Neuronal stem cell (in vitro differentiated cells): ENCODE data around the gene PSG11.
"Not testable (repeated sequence)": the region's sequence is repeated elsewhere in the genome, so short reads cannot be mapped to it uniquely, and the experiment has no call there.

Experiments used
- DNase-seq: peaks from one replicate; pipeline ENCODE4 v3.0.0-alpha.2; 2013; ENCODE audit warnings: low spot score
- H2AFZ ChIP-seq: one replicate; pipeline ENCODE4 v1.6.1; 2013; ENCODE audit warnings: mild to moderate bottlenecking, low read length, inconsistent platforms
- H2AK5ac ChIP-seq: 2 replicates; pipeline ENCODE4 v1.6.1; 2013; ENCODE audit warnings: low read depth, mild to moderate bottlenecking, inconsistent platforms, low read length, moderate library complexity, mixed read lengths
- H2BK120ac ChIP-seq: 2 replicates; pipeline ENCODE4 v1.6.1; 2013; ENCODE audit warnings: low read depth, mild to moderate bottlenecking, inconsistent platforms, low read length, moderate library complexity, mixed read lengths
- H2BK12ac ChIP-seq: one replicate; pipeline ENCODE4 v1.6.1; 2013; ENCODE audit warnings: low read length, inconsistent platforms
- H2BK15ac ChIP-seq: 2 replicates; pipeline ENCODE4 v1.6.1; 2013; ENCODE audit warnings: mild to moderate bottlenecking, low read length, inconsistent platforms, mixed read lengths
- H2BK5ac ChIP-seq: one replicate; pipeline ENCODE4 v1.6.1; 2013; ENCODE audit warnings: inconsistent platforms, mild to moderate bottlenecking, low read length, moderate library complexity
- H3K14ac ChIP-seq: one replicate; pipeline ENCODE4 v1.6.1; 2013; ENCODE audit warnings: low read length, inconsistent platforms
- H3K18ac ChIP-seq: 2 replicates; pipeline ENCODE4 v1.6.1; 2013; ENCODE audit warnings: low read length, inconsistent platforms
- H3K23ac ChIP-seq: 2 replicates; pipeline ENCODE4 v1.6.1; 2013; ENCODE audit warnings: low read depth, mild to moderate bottlenecking, mixed read lengths, low read length, inconsistent platforms; ENCODE audit not compliant: poor library complexity
- H3K27ac ChIP-seq: replicated peaks from 3 replicates; pipeline ENCODE4 v1.5.1; 2013; ENCODE audit warnings: low read length, inconsistent platforms
- H3K27me3 ChIP-seq, 3 experiments: 2 replicates each; pipeline ENCODE4 v1.6.1; 2013; ENCODE audit warnings: low read length in 3 of 3, mild to moderate bottlenecking in 2 of 3, inconsistent platforms in 1 of 3, low read depth in 1 of 3, mixed read lengths in 1 of 3, moderate library complexity in 1 of 3; ENCODE audit not compliant: control insufficient read depth in 3 of 3, insufficient read depth in 3 of 3
- H3K36me3 ChIP-seq, 2 donors: replicated peaks in 1 of 2; 2 replicates each; pipeline ENCODE4 v1.6.1; 2013; ENCODE audit warnings: low read length in 2 of 2; ENCODE audit not compliant: control insufficient read depth in 2 of 2, insufficient read depth in 2 of 2
- H3K4ac ChIP-seq: 2 replicates; pipeline ENCODE4 v1.6.1; 2013; ENCODE audit warnings: inconsistent platforms, mild to moderate bottlenecking, low read length, moderate library complexity
- H3K4me1 ChIP-seq, 2 donors: 1 replicate in 1 of 2; 2 replicates in 1 of 2; pipeline ENCODE4 v1.6.1; 2013; ENCODE audit warnings: low read length in 2 of 2, low read depth in 1 of 2; ENCODE audit not compliant: control insufficient read depth in 2 of 2, insufficient read depth in 1 of 2
- H3K4me2 ChIP-seq: one replicate; pipeline ENCODE4 v1.6.1; 2013; ENCODE audit warnings: mild to moderate bottlenecking, low read length, inconsistent platforms; ENCODE audit not compliant: insufficient read depth, poor library complexity, severe bottlenecking
- H3K4me3 ChIP-seq, 2 donors: 2 replicates each; pipeline ENCODE4 v1.5.1; 2013; ENCODE audit warnings: low read length in 2 of 2, mild to moderate bottlenecking in 2 of 2, inconsistent platforms in 1 of 2, moderate library complexity in 1 of 2
- H3K79me1 ChIP-seq: one replicate; pipeline ENCODE4 v1.6.1; 2013; ENCODE audit warnings: low read depth, mild to moderate bottlenecking, inconsistent platforms, low read length, moderate library complexity
- H3K9ac ChIP-seq: one replicate; pipeline ENCODE4 v1.6.1; 2013; ENCODE audit warnings: mild to moderate bottlenecking, low read depth, low read length, inconsistent platforms; ENCODE audit not compliant: poor library complexity
- H3K9me3 ChIP-seq, 2 donors: replicated peaks in 1 of 2; 2 replicates each; pipeline versions ENCODE3 to v1.6.1; 2013; ENCODE audit warnings: low read length in 2 of 2, mild to moderate bottlenecking in 2 of 2, inconsistent platforms in 1 of 2, low read depth in 1 of 2, mixed read lengths in 1 of 2, moderate library complexity in 1 of 2; ENCODE audit not compliant: control insufficient read depth in 2 of 2, insufficient read depth in 1 of 2
- H4K8ac ChIP-seq: one replicate; pipeline ENCODE4 v1.6.1; 2013; ENCODE audit warnings: low read depth, mild to moderate bottlenecking, inconsistent platforms, low read length, moderate library complexity
- H4K91ac ChIP-seq: one replicate; pipeline ENCODE4 v1.6.1; 2013; ENCODE audit warnings: low read length, low read depth, mild to moderate bottlenecking, inconsistent platforms; ENCODE audit not compliant: poor library complexity
- WGBS, 2 donors: extraction: QIAGEN DNeasy Blood & Tissue Kit; methylation state at CpG; one replicate each; pipeline ENCODE4 v1.1.7; 2013; ENCODE audit warnings: missing lambda C conversion rate in 2 of 2, mixed read lengths in 1 of 2; ENCODE audit not compliant: insufficient read length in 2 of 2, insufficient replicate concordance in 1 of 2; ENCODE audit errors: extremely low coverage in 2 of 2; 5-methylcytosine and 5-hydroxymethylcytosine counted together

PSG11 gene

GRCh38 chr19:43005841-43006240 lies 20.4 kb downstream of the PSG11 start:
- H3K4me3 ChIP-seq, H2BK5ac ChIP-seq: not testable (repeated sequence)
- WGBS, 2 donors = no CpG with 5 or more reads among the region's 4 CpGs

GRCh38 chr19:43004846-43005245 lies 21.4 kb downstream of the PSG11 start:
- not testable (repeated sequence) for H2AFZ ChIP-seq, H3K4ac ChIP-seq, H3K18ac ChIP-seq, H3K14ac ChIP-seq, H2AK5ac ChIP-seq, H2BK12ac ChIP-seq, H4K91ac ChIP-seq, H3K9ac ChIP-seq, H3K79me1 ChIP-seq, H3K4me1 ChIP-seq, H2BK15ac ChIP-seq, H3K4me3 ChIP-seq, H3K27me3 ChIP-seq, H3K27ac ChIP-seq, H4K8ac ChIP-seq, DNase-seq, H2BK5ac ChIP-seq, H3K23ac ChIP-seq, H3K4me2 ChIP-seq, H3K36me3 ChIP-seq, H2BK120ac ChIP-seq, H3K9me3 ChIP-seq
- no CpG with 5 or more reads among the region's 4 CpGs for WGBS, 2 donors

More at GRCh38 chr19:43005841-43006240, 20.4 kb downstream of the PSG11 start:
- not testable (repeated sequence) for H3K14ac ChIP-seq, H4K91ac ChIP-seq, H2BK15ac ChIP-seq, DNase-seq, H3K36me3 ChIP-seq, H3K4ac ChIP-seq, H3K27me3 ChIP-seq, H3K79me1 ChIP-seq, H2AK5ac ChIP-seq, H3K4me2 ChIP-seq, H3K27ac ChIP-seq, H3K9me3 ChIP-seq, H3K9ac ChIP-seq, H2BK120ac ChIP-seq, H2AFZ ChIP-seq, H3K18ac ChIP-seq, H2BK12ac ChIP-seq, H4K8ac ChIP-seq, H3K4me1 ChIP-seq, H3K23ac ChIP-seq

- H3K18ac ChIP-seq, H3K79me1 ChIP-seq, H2BK15ac ChIP-seq, H3K23ac ChIP-seq, H3K27ac ChIP-seq, H3K4ac ChIP-seq, H3K4me2 ChIP-seq, H2BK5ac ChIP-seq, DNase-seq, H3K14ac ChIP-seq, H2BK120ac ChIP-seq, H2BK12ac ChIP-seq, H3K4me3 ChIP-seq, H3K9me3 ChIP-seq, H4K8ac ChIP-seq, H2AFZ ChIP-seq, H3K9ac ChIP-seq, H3K4me1 ChIP-seq, H4K91ac ChIP-seq, H3K27me3 ChIP-seq, H2AK5ac ChIP-seq, H3K36me3 ChIP-seq: not testable (repeated sequence)
- no CpG with 5 or more reads among the region's 1 CpG for WGBS, 2 donors
Observed at GRCh38 chr19:43003634-43004033, 22.6 kb downstream of the PSG11 start.

- not testable (repeated sequence) for H4K91ac ChIP-seq, DNase-seq, H3K14ac ChIP-seq, H3K23ac ChIP-seq, H2BK120ac ChIP-seq, H2BK15ac ChIP-seq, H3K4me1 ChIP-seq, H3K27me3 ChIP-seq, H3K4me3 ChIP-seq, H2AK5ac ChIP-seq, H2AFZ ChIP-seq, H3K4ac ChIP-seq, H2BK5ac ChIP-seq, H2BK12ac ChIP-seq, H3K18ac ChIP-seq, H3K4me2 ChIP-seq, H3K79me1 ChIP-seq, H3K9me3 ChIP-seq, H3K27ac ChIP-seq, H3K9ac ChIP-seq, H3K36me3 ChIP-seq, H4K8ac ChIP-seq
- no CpG with 5 or more reads among the region's 2 CpGs for WGBS, 2 donors
Observed at GRCh38 chr19:43002948-43003347, 23.3 kb downstream of the PSG11 start.
